K562 (cell line): Measurements from ENCODE around the gene RNF17. TPM values are rescaled to one million over a fixed set of nuclear protein-coding genes. Genes with fewer than 3 reads are reported as not detected.

Experiments used
- ATAC-seq: fragments of 200-7000 bp; cut with Tn5 transposase; 3 replicates; pipeline ENCODE4 v1.9.1; 2020; ENCODE audit warnings: moderate library complexity
- BruUV-seq: library from RNA; stranded (reverse); fragments of 400-500 nt; replicated peaks from 2 replicates; lab custom pipeline; 2021; lab: Mats Ljungman, UMichigan
- CTCF ChIA-PET: fragments of 300-600 bp; formaldehyde crosslinking; extraction: SDS; loops from one replicate; lab custom pipeline; 2021; ENCODE audit warnings: low intra/inter-chr PET ratio; lab: Yijun Ruan, JAX
- POLR2A ChIA-PET: fragments of 300-600, 350-650 bp; sonication (Branson Sonifier 250); formaldehyde crosslinking; extraction: SDS; loops from one replicate; lab custom pipeline; 2021; ENCODE audit warnings: antibody characterized with exemption, inconsistent platforms; lab: Yijun Ruan, JAX
- DNase-seq, 4 experiments: peaks; one replicate each; pipeline versions ENCODE4 v3.0.0 to v3.0.0-alpha.2; 2011 to 2018; ENCODE audit warnings: low spot score in 3 of 4, mixed read lengths in 3 of 4; ENCODE audit errors: extremely low read depth in 1 of 4
- FAIRE-seq: peaks from 2 replicates; lab custom pipeline; 2011; peaks lifted over from hg19 to GRCh38; lab: Jason Lieb, UNC
- H2AFZ ChIP-seq: 2 replicates; pipeline ENCODE4 v1.6.0; 2011; ENCODE audit warnings: low read depth, low read length, control low read depth, inconsistent platforms
- H3K27ac ChIP-seq: fragments of 200-600 bp; 3 replicates; pipeline ENCODE4 v1.8.0; 2011; ENCODE audit warnings: low read depth, mild to moderate bottlenecking, control low read depth, inconsistent platforms, low read length, moderate library complexity, mixed read lengths; ENCODE audit errors: extremely low read depth
- H3K27me3 ChIP-seq, 2 experiments: fragments of 300-600 bp in 1 of 2; 2 replicates in 1 of 2; 3 replicates in 1 of 2; pipeline versions ENCODE4 v1.6.0 to v1.8.0; 2011; ENCODE audit warnings: inconsistent platforms in 2 of 2, low read length in 2 of 2, mild to moderate bottlenecking in 1 of 2, mixed read lengths in 1 of 2, moderate library complexity in 1 of 2; ENCODE audit not compliant: control insufficient read depth in 2 of 2, insufficient read depth in 2 of 2
- H3K36me3 ChIP-seq: fragments of 300-600 bp; 3 replicates; pipeline ENCODE4 v1.8.0; 2011; ENCODE audit warnings: mild to moderate bottlenecking, low read length, inconsistent platforms; ENCODE audit not compliant: control insufficient read depth, insufficient read depth
- H3K4me1 ChIP-seq, 2 experiments: fragments of 200-600 bp in 1 of 2; replicated peaks in 1 of 2; 2 replicates in 1 of 2; 3 replicates in 1 of 2; pipeline versions ENCODE4 v1.5.1 to v1.8.0; 2011; ENCODE audit warnings: inconsistent platforms in 2 of 2, low read length in 2 of 2, mild to moderate bottlenecking in 1 of 2, mixed read lengths in 1 of 2, moderate library complexity in 1 of 2; ENCODE audit not compliant: control insufficient read depth in 2 of 2, insufficient read depth in 2 of 2
- H3K4me2 ChIP-seq: 2 replicates; pipeline ENCODE4 v1.6.1; 2011; ENCODE audit warnings: low read length, control low read depth, inconsistent platforms, mixed read lengths; ENCODE audit not compliant: insufficient read depth
- H3K4me3 ChIP-seq: fragments of 200-600 bp; sonication (generic), shearing (Covaris generic); 2 replicates; pipeline ENCODE4 v1.5.1; 2016; ENCODE audit warnings: control low read depth, inconsistent platforms
- H3K79me2 ChIP-seq: fragments of 200-600 bp; 3 replicates; pipeline ENCODE4 v1.8.0; 2011; ENCODE audit warnings: low read length, inconsistent platforms; ENCODE audit not compliant: control insufficient read depth, insufficient read depth
- H3K9ac ChIP-seq, 2 experiments: 2 replicates each; pipeline versions ENCODE4 v1.6.0 to v1.6.1; 2011; ENCODE audit warnings: low read depth in 2 of 2, low read length in 2 of 2, control low read depth in 1 of 2, inconsistent platforms in 1 of 2, mild to moderate bottlenecking in 1 of 2, mixed read lengths in 1 of 2; ENCODE audit not compliant: insufficient read depth in 1 of 2
- H3K9me1 ChIP-seq: one replicate; pipeline ENCODE4 v1.6.0; 2011; ENCODE audit warnings: inconsistent platforms, mild to moderate bottlenecking, low read length, moderate library complexity; ENCODE audit not compliant: control insufficient read depth, insufficient read depth
- H3K9me3 ChIP-seq: replicated peaks from 2 replicates; pipeline ENCODE4 v1.5.1; 2011; ENCODE audit warnings: low read depth, low read length, inconsistent platforms; ENCODE audit not compliant: control insufficient read depth, insufficient read depth
- H4K20me1 ChIP-seq: replicated peaks from 2 replicates; pipeline ENCODE4 v1.6.1; 2011; ENCODE audit warnings: low read length, inconsistent platforms, mixed read lengths; ENCODE audit not compliant: control insufficient read depth, insufficient read depth
- CREM ChIP-seq: IDR thresholded peaks from 2 replicates; pipeline ENCODE4 v1.6.1; 2014; ENCODE audit warnings: antibody characterized with exemption, low read depth
- ERF ChIP-seq: fragments of 450-650 bp; formaldehyde crosslinking; IDR thresholded peaks from 2 replicates; pipeline ENCODE4 v1.4.0; 2020; ENCODE audit warnings: mild to moderate bottlenecking, mixed read lengths
- IRF2 ChIP-seq: sonication (generic); formaldehyde crosslinking; IDR thresholded peaks from 2 replicates; pipeline ENCODE4 v1.8.1; 2022; ENCODE audit warnings: mild to moderate bottlenecking, missing genetic modification reagents
- MAFG ChIP-seq: fragments of 450-650 bp; conservative IDR thresholded peaks from 2 replicates; pipeline ENCODE4 v1.6.1; 2016; ENCODE audit warnings: missing genetic modification characterization, missing compliant biosample characterization
- MYC ChIP-seq, 2 experiments: fragments of 250-450 bp in 1 of 2; sonication (Bioruptor Pico) in 1 of 2; IDR thresholded peaks; 2 replicates each; pipeline versions ENCODE4 v1.5.1 to v1.6.1; 2012 to 2021; ENCODE audit warnings: low read depth in 2 of 2, borderline replicate concordance in 1 of 2, improper control_type of control experiment in 1 of 2, low read length in 1 of 2, mild to moderate bottlenecking in 1 of 2, moderate library complexity in 1 of 2
- PTBP1 ChIP-seq: fragments of 200-400 bp; formaldehyde crosslinking; IDR thresholded peaks from 2 replicates; pipeline ENCODE4 v1.6.1; 2017; ENCODE audit warnings: low read depth, low read length
- RAD21 ChIP-seq, 2 experiments: fragments of 250-450 bp in 1 of 2; fragments of 450-650 bp in 1 of 2; sonication (Bioruptor Pico) in 1 of 2; formaldehyde crosslinking in 1 of 2; IDR thresholded peaks in 1 of 2; conservative IDR thresholded peaks in 1 of 2; 2 replicates each; pipeline versions ENCODE4 v1.4.0 to v1.8.0; 2020 to 2022; ENCODE audit warnings: mild to moderate bottlenecking in 2 of 2, moderate library complexity in 1 of 2
- SMC3 ChIP-seq: conservative IDR thresholded peaks from 2 replicates; pipeline ENCODE4 v1.6.1; 2011; ENCODE audit warnings: low read depth, low read length, improper control_type of control experiment; ENCODE audit not compliant: insufficient read depth
- XRCC3 ChIP-seq: fragments of 450-650 bp; IDR thresholded peaks from 2 replicates; pipeline ENCODE4 v1.6.1; 2017; ENCODE audit warnings: mild to moderate bottlenecking, moderate library complexity
- ZNF124 ChIP-seq: sonication (generic); formaldehyde crosslinking; IDR thresholded peaks from 2 replicates; pipeline ENCODE4 v1.8.1; 2022; ENCODE audit warnings: missing genetic modification reagents
- ZNF316 ChIP-seq: fragments of 450-650 bp; IDR thresholded peaks from 2 replicates; pipeline ENCODE4 v1.6.1; 2016
- ZNF384 ChIP-seq: IDR thresholded peaks from 2 replicates; pipeline ENCODE4 v1.6.1; 2012; ENCODE audit warnings: low read depth, low read length, improper control_type of control experiment
- WGBS: fragments of 100-300 bp; shearing (Covaris generic); methylation state at CpG from one replicate; pipeline ENCODE4 v1.1.6; 2016; ENCODE audit warnings: low coverage, mixed read lengths; ENCODE audit not compliant: insufficient coverage; ENCODE audit errors: missing lambda C conversion rate; 5-methylcytosine and 5-hydroxymethylcytosine counted together
- in situ Hi-C: fragments of 300-500 bp; cut with MboI; formaldehyde crosslinking; loops from 4 replicates; pipeline ENCODE4 v1.15.0; 2018; ENCODE audit warnings: inconsistent platforms, mixed read lengths
- intact Hi-C: fragments of 100-400 bp; cut with micrococcal nuclease; formaldehyde crosslinking; loops from 2 replicates; pipeline ENCODE4 v1.14.2; 2022
- polyA plus RNA-seq, 8 experiments: library from polyadenylated mRNA; depleted of rRNA in 4 of 8; stranded (reverse) in 5 of 8; unstranded in 3 of 8; fragments of >200 nt; fragmentation: Nextera tagmentation in 2 of 8; fragmentation: Illumina TruSeq in 1 of 8; extraction: Ambion mirVana in 2 of 8; extraction: Trizol in 1 of 8; gene quantifications; 2 replicates each; pipeline versions ENCODE4 v1.2.1 to v1.2.3, GENCODE V29; 2011 to 2014; ENCODE audit warnings: inconsistent platforms in 1 of 8, missing spikeins in 1 of 8
- total RNA-seq, 7 experiments: library from RNA; depleted of rRNA in 6 of 7; stranded (reverse); fragments of >200 nt in 6 of 7; fragmentation: Illumina TruSeq in 2 of 7; extraction: Trizol in 2 of 7; gene quantifications; 2 replicates each; pipeline versions ENCODE4 v1.2.1 to v1.2.3, GENCODE V29; 2011 to 2021; ENCODE audit warnings: low replicate concordance in 1 of 7
- TF ChIP-seq, protein P1 (sequence below): fragments of 250-450 bp; sonication (Bioruptor Pico); IDR thresholded peaks from 2 replicates; pipeline ENCODE4 v1.8.0; 2021; ENCODE audit warnings: moderate library complexity, mild to moderate bottlenecking, inconsistent platforms
- TF ChIP-seq, protein P2 (sequence below), 3 experiments: IDR thresholded peaks in 2 of 3; conservative IDR thresholded peaks in 1 of 3; 2 replicates each; pipeline ENCODE4 v1.5.1; 2011 to 2012; ENCODE audit warnings: low read length in 3 of 3, mild to moderate bottlenecking in 3 of 3, control low read depth in 2 of 3, improper control_type of control experiment in 1 of 3, inconsistent platforms in 1 of 3, low read depth in 1 of 3, mixed read lengths in 1 of 3, moderate library complexity in 1 of 3; ENCODE audit not compliant: insufficient read depth in 2 of 3

RNF17 gene
- total and polyA plus RNA-seq, 9 of the 15 experiments (the other 6 are each of a cell fraction or from before 2014, with no cell fraction given): 0.11 to 0.90 (median 0.58) TPM

DNA sequence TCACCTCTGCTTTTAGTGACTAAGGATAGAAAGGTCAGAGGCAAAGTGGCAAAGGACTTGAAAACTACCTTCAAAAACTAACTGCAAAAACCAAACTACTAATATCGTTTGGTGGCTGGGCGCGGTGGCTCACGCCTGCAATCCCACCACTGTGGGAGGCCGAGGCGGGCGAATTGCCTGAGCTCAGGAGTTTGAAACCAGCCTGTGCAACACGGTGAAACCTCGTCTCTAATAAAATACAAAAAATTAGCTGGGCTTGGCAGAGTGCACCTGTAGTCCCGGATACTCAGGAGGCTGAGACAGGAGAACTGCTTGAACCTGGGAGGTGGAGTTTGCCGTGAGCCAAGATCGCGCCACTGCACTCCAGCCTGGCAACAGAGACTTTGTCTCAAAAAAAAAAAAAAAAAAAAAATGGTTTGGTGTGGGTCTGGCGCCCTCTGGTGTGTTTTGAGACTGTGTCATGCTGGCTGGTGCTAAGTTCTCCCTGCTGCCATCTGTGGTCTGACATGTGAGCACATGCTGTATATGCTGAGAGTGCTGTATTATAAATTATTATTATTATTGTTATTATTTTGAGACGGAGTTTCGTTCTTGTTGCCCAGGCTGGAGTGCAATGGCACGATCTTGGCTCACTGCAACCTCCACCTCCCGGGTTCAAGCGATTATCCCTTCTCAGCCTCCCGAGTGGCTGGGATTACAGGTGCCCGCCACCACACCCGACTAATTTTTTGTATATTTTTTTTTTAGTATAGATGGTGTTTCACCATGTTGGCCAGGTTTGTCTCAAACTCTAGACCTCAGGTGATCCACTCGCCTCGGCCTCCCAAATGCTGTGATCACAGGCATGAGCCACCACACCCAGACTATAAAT, 36.0 kb upstream of the RNF17 start:
- ATAC-seq (peak; percentile 99), FAIRE-seq (peak; percentile 83), DNase-seq (peak; percentile 49 to 75 (median 61))
- Histone ChIP-seq H3K9me3 (no peaks in the 10 kb centered on the region), H3K27me3 (peaks cover 0 to 6% of the 10 kb centered on the region in 2 experiments; a peak in 2 of 5 replicates), H3K4me2 (no peak overlapping the region), H4K20me1 (no peaks in the 10 kb centered on the region), H3K4me1 (no peaks in the 10 kb centered on the region), H2AFZ (no peak overlapping the region), H3K27ac (no peak overlapping the region), H3K4me3 (no peak overlapping the region), H3K79me2 (no peaks in the 10 kb centered on the region), H3K9ac (no peak overlapping the region), H3K36me3 (no peaks in the 10 kb centered on the region), H3K9me1 (no peaks in the 10 kb centered on the region)
- WGBS: 12% methylated on average over 12 of the region's 24 CpGs
- intact Hi-C loops: loop anchor here (1.0 kb wide), 1 partner anchor 34 kb away; no protein-coding TSS in a partner anchor
- BruUV-seq: no TSS peak
- POLR2A ChIA-PET: no interaction called here
- CTCF ChIA-PET: interaction anchor here (0.6 to 1.0 kb wide), 6 partner anchors 38 to 452 kb away, joined by 3 to 6 read pairs (median 4); no protein-coding TSS in a partner anchor
- in situ Hi-C loops: loop anchor here (25.0 kb wide), 1 partner anchor 259 kb away; no protein-coding TSS in a partner anchor
- peak in 1 of 2 experiments; percentile 51; a peak in 3 of 4 replicates for TF ChIP-seq RAD21 (CRISPR knock-in tag; conservative IDR thresholded peaks at IDR 0.05 in 1 of 2, IDR thresholded peaks at IDR 0.05 in 1 of 2)
- TF ChIP-seq, protein P1, sequence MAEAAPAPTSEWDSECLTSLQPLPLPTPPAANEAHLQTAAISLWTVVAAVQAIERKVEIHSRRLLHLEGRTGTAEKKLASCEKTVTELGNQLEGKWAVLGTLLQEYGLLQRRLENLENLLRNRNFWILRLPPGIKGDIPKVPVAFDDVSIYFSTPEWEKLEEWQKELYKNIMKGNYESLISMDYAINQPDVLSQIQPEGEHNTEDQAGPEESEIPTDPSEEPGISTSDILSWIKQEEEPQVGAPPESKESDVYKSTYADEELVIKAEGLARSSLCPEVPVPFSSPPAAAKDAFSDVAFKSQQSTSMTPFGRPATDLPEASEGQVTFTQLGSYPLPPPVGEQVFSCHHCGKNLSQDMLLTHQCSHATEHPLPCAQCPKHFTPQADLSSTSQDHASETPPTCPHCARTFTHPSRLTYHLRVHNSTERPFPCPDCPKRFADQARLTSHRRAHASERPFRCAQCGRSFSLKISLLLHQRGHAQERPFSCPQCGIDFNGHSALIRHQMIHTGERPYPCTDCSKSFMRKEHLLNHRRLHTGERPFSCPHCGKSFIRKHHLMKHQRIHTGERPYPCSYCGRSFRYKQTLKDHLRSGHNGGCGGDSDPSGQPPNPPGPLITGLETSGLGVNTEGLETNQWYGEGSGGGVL (CRISPR knock-in tag): no peak
- 0 out of 2 replicates have a peak, but pooled peaks have one; percentile 12 for TF ChIP-seq CREM
- TF ChIP-seq XRCC3: no peak
- TF ChIP-seq IRF2 (CRISPR knock-in tag): no peak
- TF ChIP-seq ERF (CRISPR knock-in tag): no peak
- TF ChIP-seq ZNF316: peak; percentile 64; the same call in 1 of the 2 replicates
- TF ChIP-seq ZNF384: peak; percentile 98
- TF ChIP-seq, protein P2, sequence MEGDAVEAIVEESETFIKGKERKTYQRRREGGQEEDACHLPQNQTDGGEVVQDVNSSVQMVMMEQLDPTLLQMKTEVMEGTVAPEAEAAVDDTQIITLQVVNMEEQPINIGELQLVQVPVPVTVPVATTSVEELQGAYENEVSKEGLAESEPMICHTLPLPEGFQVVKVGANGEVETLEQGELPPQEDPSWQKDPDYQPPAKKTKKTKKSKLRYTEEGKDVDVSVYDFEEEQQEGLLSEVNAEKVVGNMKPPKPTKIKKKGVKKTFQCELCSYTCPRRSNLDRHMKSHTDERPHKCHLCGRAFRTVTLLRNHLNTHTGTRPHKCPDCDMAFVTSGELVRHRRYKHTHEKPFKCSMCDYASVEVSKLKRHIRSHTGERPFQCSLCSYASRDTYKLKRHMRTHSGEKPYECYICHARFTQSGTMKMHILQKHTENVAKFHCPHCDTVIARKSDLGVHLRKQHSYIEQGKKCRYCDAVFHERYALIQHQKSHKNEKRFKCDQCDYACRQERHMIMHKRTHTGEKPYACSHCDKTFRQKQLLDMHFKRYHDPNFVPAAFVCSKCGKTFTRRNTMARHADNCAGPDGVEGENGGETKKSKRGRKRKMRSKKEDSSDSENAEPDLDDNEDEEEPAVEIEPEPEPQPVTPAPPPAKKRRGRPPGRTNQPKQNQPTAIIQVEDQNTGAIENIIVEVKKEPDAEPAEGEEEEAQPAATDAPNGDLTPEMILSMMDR (IDR thresholded peaks at IDR 0.05 in 2 of 3, conservative IDR thresholded peaks at IDR 0.05 in 1 of 3; ENCODE audit: insufficient read depth in 2 of 3, low read depth in 1 of 3, low read length in 3 of 3): peak; percentile 71 to 99 (median 96)
- TF ChIP-seq MAFG (tag): 0 out of 2 replicates have a peak, but pooled peaks have one; percentile 11
- TF ChIP-seq SMC3: peak; percentile 74
- peak; percentile 48 for TF ChIP-seq MYC (IDR thresholded peaks at IDR 0.05; ENCODE audit: low read depth, low read length)
- no peak for TF ChIP-seq MYC (CRISPR knock-in tag; IDR thresholded peaks at IDR 0.05; ENCODE audit: borderline replicate concordance, low read depth)
- no peak for TF ChIP-seq ZNF124
- no peak for TF ChIP-seq PTBP1
